GM21515 (cell line): Measurements from ENCODE around the gene ARMC9.
"Not testable (repeated sequence)": the region's sequence is repeated elsewhere in the genome, so short reads cannot be mapped to it uniquely, and the experiment has no call there.

Experiments used
- ATAC-seq: cut with Tn5 transposase; IDR thresholded peaks from one replicate; pipeline ENCODE4 v1.9.1; 2021; ENCODE audit not compliant: unreplicated experiment

ARMC9 gene

DNA sequence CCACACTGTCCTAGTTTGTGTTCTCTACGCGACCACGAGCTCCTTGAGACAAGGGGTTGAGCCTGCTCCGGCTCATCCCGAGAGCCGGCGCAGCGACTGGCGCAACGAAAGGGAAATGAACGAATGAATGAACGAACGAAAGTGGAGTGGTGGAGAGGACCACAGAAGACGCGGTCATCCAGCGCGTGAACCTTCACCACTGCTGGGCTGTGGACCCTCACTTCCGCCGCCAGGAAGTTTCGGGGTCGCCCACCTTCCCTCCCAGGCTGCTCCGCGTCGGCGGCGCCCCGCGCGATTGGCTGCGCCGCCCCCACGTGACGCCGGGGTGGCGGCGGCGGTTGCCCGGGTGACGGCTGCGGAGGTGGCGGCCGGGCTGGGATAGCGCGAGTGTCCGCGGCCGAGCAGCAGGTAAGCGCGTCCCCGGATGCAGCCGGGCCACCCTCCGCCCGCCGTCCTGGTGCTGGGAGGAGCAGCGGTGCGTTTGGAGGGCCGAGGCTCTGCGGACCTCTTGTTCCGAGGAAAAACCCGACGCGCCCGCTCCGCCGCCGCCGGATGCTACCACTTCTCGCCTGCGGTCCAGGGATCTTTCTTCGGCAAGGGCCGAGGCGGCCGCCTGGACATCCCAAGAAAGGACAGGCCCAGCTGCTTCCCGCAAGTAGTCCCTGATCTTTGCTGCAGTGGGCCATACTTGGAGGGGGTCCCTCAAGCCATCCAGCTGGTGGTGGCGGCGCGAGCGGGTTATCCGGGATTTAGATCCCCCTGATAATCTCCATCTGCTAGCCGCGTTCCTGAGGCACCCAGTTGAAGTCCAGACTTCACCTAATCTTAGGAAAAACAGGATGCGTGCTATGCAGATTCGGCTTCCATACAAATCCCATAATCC is at the start of gene ARMC9:
Gene ARMC9 (plus strand): TSS at position 341 of the 883 bp plus-strand sequence. CDS start 7,608 bp downstream, outside the sequence.
- peak; percentile 97 for ATAC-seq

- no peak for ATAC-seq
Measured at GRCh38 chr2:231152800-231153557, 45.5 kb upstream of the ARMC9 start.

DNA sequence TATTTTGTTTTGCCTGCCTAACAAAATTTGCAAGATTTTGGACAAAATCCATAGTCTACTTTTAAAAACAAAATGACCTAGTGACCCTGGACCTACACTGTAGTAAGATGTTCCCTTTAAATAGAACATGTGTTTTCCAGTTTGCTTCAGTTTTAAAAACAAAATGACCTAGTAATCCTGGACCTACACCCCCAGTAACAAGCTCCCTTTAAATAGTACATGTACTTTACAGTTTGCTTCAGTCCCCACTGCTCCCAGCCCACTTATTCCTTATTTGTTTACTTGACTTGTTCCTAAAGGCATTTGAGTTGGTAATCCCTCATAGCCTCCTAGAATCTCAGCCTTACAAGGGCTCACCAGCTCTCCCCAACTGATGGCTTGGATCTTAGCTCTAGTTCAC is 39.1 kb upstream of the ARMC9 start:
- no peak for ATAC-seq

GRCh38 chr2:231160701-231161100 is 37.7 kb upstream of the ARMC9 start:
- ATAC-seq = no peak

GRCh38 chr2:231161252-231161839 is 37.1 kb upstream of the ARMC9 start:
- ATAC-seq = no peak

DNA sequence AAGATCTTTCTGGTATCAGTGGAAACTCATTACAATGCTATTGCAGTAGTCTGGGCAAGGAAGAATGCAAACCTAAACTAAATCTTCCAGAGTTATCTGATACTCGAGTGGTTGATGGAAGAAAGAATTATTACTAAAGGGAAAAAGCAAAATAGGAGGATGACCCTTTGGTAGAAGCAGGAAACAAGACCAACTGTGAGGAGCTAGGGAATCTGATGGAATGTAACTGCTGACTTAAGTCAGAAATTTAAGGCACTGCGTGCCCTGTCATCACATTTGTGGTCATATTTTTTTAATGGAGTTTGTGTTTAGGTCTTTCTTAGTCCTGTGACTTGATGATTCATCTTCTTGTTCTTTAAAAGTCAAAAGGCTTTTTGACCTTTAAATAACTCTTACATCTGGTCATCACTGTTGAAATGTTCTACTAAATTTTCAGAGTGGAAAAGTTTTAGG is 36.5 kb upstream of the ARMC9 start:
- ATAC-seq = no peak

- no peak for ATAC-seq
Measured at GRCh38 chr2:231163011-231163410, 35.4 kb upstream of the ARMC9 start.

- no peak for ATAC-seq
Measured at GRCh38 chr2:231163414-231164095, 34.9 kb upstream of the ARMC9 start.

- no peak for ATAC-seq
Measured at GRCh38 chr2:231167745-231168459, 30.5 kb upstream of the ARMC9 start.

DNA sequence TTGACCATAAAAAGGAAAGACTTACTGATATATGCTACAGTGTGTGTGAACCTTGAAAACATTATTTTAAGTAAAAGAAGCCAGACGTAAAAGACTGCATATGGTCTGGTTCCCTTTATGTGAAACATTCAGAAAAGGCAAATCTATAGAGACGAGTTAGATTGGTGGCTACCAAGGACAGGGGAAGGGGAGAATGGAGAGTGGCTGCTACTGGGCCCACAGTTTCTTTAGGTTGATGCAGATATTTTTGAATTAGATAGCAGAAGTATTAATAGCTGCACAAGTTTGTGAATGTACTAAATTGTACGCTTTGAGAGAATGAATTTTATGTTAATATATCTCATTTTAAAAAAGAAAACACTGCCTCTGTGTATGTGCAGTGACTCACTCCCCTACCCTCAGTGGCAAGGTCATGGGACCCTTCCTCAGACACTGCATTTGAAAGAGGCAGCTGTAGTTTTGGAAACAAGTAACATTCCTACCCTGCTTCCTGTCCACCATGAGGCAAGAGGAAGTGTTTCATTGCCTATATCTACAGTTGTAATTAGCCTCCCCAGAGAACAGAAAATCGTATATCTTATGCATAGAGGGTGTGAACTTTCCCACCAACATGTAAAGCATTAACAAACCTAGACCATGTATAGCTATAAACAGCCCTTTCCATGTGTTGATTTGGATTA is 29.8 kb upstream of the ARMC9 start:
- no peak for ATAC-seq

- ATAC-seq = no peak
Measured at GRCh38 chr2:231169488-231169887, 28.9 kb upstream of the ARMC9 start.

DNA sequence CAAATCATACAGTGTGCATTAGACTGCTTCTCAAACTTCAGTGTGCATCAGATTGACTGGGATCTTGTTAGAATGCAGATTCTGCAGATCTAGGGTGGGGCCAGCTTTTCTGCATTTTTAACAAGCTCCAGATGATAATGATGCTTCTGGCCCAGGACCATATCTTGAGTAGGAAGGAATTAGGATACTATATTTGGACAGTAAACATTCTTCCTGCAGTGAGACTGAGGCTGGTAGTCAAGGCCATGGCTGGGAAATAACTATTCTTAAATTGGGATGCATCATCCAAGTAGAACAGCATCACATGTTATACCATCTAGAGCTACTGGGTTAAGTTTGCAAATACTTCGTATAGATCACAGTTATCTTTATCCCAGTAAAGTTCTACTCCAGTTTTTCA is 28.4 kb upstream of the ARMC9 start:
- no peak for ATAC-seq

- ATAC-seq = no peak
Measured at GRCh38 chr2:231172025-231172424, 26.4 kb upstream of the ARMC9 start.

- ATAC-seq = no peak
Measured at GRCh38 chr2:231174211-231174651, 24.2 kb upstream of the ARMC9 start.

- no peak for ATAC-seq
Measured at GRCh38 chr2:231176066-231176465, 22.4 kb upstream of the ARMC9 start.

DNA sequence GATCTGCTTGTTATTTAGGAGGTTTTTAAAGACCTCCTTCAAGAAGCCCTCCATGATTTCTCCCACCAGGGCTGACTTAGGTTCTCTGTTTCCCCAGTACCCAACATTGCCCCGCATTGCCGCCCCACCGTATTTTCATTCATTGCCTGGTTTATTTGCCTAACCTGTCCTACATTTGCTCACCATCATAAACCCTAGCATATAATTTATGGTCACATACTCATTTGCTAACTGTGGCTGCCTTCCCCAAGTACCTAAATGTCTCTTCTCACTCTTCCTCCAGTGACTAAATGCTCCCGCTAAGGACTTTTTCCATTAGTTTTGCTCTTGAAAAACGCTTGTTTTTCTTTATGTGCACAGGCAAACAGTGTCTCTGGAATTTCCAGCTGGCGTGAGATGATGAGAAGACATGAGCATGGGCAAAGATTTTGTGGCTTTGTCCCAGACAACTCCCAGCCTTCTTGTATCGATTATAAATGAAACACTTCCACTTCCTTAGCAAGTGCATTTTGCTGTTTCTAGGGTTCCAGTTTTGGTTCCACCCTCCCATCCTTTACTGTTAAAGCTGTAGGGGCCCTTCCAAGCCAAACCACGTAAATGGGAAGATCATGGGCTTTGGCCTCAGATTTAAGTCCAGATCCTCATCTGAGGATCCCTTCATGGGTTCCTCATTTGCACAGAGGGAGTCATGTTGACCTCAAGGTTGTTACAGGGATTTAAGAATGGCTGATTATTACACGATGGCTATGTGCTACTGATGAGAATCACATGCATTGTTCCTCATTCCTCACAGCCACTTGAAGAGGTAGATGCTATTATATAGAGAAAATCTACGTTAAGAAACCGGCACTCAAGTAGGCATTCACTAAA is 21.0 kb upstream of the ARMC9 start:
- no peak for ATAC-seq

DNA sequence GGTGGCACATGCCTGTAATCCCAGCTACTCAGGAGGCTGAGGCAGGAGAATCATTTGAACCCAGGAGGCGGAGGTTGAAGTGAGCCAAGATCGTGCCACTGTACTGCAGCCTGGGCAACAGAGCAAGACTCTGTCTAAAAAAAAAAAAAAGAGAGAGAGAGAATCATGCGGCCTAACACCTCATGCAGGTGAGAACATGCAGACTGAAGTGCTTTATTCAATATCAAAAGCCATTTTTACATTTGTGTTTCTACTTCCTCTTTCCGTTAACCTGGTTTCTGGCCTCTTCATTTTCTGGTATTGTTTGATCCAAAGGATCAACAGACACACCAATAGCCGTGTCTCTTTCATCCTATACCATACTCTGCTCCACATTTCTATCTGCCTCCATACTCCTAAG is 19.6 kb upstream of the ARMC9 start:
- ATAC-seq = not testable (repeated sequence)

DNA sequence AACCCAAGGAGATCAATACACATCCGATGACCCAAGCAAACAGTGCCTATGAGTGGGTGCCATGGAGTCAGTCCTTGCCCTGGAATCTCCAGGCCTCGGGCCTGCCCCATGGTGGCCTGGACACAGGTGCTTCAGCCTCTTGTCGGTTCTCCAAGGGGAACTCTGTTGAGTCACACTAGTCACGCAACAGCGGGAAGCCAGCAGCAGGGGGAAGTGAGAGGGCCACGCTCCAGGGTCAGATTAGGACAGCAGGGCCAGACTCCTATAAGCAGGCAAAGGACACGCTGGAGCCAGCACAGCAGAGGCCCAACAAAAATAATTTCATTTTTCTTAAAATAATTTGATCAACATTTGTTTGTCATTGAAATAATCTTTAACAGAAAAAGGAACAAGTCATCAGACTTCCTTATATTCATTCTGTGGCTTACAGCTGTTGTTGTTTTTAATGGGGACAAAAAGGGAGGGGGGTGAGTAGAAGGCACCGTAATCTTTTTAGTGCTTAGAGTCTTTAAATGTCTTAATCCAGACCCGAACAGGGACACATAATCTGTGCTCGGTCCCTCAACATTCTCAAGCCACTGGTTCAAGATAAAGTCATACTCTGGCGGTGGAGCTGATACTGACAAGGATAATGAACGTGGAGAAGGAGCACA is 16.4 kb upstream of the ARMC9 start:
- peak; percentile 38 for ATAC-seq
